HG03460 (cell line): ENCODE results near the gene SPRY4.
"Not testable (repeated sequence)": the region's sequence is repeated elsewhere in the genome, so short reads cannot be mapped to it uniquely, and the experiment has no call there.

Experiments
- ATAC-seq: cut with Tn5 transposase; IDR thresholded peaks from one replicate; pipeline ENCODE4 v1.9.1; 2021; ENCODE audit not compliant: unreplicated experiment

Gene SPRY4

DNA sequence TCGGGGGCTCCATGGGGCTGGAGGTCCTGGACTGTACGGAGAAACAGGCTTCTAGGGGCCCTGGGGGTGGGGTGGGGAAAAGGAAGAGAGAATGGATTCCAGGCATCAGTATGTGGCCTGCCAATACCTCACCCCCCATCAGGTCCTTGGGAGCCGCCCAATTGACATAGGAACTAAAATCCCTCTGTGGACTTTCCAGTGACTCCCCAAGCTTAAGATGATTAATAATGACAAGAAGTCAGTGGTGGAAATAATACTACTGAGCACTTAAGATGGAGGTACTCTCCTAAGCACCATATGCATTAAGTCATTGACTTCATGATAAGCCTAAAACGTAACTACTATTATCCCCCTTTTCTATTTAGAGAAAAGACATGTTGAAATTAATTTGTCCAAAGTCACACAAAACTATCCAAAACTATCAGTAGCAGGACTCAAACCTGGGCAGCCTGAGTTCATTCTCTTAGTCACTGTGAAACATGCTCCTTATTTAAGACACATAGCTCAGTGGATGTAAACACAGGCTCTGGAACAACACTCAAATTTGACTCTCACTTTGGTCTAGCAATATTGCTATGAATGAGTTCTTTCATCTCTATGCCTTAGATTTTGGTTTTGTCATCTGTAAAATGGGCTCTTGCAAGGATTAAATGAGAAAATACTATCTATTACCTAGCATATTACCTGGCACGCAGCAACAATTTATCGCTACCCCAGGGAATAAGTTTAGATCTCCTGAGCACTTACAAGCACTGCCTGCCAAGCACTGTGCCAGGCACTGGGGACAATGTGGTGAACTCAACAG, 9.5 kb downstream of the SPRY4 start:
- ATAC-seq = no peak

DNA sequence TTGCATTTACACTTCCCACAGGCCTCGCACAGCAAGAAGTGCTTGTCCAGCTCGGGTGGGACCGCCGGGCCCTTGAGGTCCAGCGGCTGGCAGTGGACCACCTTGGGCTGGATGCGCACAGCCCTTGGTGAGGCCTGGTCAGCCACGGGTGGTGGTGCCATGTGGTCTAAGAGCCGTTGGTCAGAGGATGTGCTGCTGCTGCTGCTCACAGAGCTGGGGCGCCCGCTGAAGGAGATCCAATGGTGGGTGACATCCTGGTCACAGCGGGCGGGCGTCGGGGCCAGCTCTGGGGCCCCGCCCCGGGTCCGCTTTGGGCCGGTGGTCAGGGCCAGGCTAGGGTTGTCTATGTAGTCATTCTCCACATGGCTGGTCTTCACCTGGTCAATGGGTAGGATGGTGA, 10.2 kb downstream of the SPRY4 start:
- no peak for ATAC-seq

DNA sequence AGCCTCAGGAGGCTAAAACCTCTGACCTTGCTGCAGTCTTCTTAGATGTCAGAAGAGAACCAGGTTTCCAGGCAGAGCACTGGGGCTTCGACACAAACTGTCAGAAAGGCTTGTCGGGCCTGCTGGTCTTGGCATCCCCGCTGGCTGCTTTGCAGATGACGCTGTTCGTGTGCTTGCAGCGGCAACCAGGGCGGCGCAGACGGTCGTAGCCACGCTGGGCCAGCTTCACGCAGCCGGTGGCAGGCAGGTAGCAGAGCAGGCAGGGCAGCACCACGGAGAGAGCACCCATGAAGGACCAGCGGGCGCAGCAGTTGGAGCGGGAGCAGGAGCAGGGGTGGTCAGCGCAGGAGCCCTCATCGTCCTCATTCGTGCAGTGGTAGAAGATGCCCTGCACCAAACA, 10.7 kb downstream of the SPRY4 start:
- no peak for ATAC-seq

- no peak for ATAC-seq
These were observed 11.1 kb downstream of the SPRY4 start for GRCh38 chr5:142313682-142314081.

GRCh38 chr5:142313275-142313674, 11.5 kb downstream of the SPRY4 start:
- no peak for ATAC-seq

- no peak for ATAC-seq
These were observed 12.4 kb downstream of the SPRY4 start for GRCh38 chr5:142312399-142312798.

- ATAC-seq = no peak
These were observed 13.1 kb downstream of the SPRY4 start for GRCh38 chr5:142311725-142312124.

DNA sequence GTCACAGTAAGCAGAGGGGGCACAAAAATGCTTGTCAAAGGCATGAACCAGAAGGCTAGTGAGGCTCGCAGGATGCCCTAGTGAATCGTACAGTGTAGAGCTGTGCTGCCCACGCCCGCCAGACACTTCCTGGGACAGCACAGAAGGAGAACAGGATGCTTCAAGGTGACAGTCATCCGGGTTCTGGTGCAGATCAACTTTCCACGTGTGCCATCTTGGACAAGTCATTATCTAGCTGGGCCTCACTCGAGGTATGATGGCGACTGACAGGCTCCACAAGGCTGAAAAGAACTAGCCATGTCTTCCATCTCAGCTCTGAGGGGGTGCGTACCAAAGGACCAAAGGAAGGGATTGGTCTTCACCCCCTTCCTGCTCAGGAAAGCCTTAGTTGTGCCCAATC, 14.0 kb downstream of the SPRY4 start:
- no peak for ATAC-seq

- no peak for ATAC-seq
These were observed 15.0 kb downstream of the SPRY4 start for GRCh38 chr5:142309747-142310318.

GRCh38 chr5:142308358-142308757, 16.5 kb downstream of the SPRY4 start:
- ATAC-seq = no peak

DNA sequence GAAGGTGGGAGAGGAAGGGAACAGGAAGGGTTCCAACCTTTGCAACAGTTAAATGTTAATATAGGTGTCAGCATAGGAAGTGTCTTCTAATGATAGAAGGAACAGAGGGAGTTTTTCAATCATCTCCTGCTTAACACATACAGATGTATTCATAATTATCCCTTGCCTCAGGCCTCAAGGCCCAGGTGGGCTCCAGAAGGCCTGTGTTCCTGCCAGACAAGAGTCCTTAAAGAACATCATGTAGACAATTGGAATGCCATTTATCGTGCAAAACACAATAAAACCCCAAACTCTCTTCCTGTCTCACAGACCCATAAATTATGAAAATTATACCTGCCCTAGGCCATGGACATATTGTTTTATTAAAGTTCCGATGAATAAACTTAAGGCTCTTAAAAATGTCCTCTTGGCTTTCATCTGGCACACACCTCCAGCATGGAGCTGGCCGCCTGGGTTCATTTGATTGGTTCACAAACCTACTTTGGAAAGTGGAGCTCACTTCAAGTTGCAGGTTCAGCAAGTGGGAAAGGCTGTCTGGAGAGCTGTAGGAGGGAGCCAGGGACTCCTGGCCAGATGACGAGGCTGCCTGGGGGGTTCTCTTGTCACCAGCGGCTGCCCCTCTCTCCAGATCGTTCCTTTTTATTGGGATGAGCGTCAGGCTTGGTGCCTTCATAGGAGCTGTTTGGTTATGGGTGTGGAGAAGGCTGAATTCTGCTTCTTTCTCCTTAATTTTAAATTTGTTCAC, 17.5 kb downstream of the SPRY4 start:
- no peak for ATAC-seq

GRCh38 chr5:142306077-142306502, 18.7 kb downstream of the SPRY4 start:
- ATAC-seq = no peak

DNA sequence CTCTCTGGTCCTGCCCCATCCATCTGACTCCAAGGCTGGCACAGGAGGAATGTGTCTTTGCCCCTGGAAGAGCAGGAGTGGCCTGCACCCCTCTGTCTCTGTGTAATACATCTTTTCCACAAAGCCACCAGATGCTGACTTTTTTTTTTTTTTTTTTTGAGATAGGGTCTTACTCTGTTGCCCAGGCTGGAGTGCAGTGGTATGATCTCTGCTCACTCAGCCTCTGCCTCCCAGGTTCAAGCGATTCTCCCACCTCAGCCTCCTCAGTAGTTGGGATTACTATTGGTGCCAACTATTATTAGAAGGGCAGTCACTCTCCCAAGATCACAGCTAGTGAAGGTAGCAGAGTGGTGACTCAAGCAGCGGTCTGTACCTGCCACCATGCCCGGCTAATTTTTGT, 19.6 kb downstream of the SPRY4 start:
- no peak for ATAC-seq

- no peak for ATAC-seq
These were observed 20.7 kb downstream of the SPRY4 start for GRCh38 chr5:142304013-142304701.

DNA sequence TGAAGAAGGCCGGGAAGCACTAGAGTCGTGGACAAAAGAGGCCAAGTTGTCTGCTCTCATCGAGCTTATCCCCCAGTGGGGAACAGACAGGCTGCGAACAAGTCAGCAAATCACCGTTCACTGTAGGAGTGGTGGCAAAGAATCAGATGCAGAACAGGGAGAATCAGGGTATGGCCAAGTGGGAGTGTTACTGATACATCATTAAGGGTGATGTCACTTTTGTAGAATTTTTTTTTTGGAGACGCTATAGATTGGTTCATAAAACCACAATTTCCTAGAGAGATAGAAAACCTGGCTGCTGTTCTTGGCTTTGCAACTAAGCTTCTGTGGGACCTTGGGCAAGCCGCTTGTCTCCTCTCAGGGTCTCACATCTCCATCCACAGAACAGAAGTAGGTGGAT, 21.3 kb downstream of the SPRY4 start:
- no peak for ATAC-seq

DNA sequence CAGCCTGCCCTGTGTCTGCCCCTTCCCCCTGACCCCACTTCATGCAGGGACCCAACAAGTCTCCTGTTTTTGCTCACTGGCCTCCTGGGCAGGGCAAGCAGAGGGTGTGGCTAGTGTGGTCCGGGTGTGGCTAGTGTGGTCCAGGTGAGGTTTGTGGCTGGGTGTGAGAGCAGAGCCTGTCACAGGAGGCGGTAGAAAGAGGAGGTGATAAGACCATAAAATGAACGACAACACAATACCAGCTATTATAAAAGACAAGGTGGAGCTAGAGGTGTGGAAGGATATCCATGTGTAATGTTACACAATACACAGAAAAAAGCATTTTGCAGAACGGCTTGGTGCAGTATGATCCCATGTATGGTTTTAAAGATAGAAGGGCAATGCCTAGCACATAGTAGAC, 23.3 kb downstream of the SPRY4 start:
- ATAC-seq = no peak

DNA sequence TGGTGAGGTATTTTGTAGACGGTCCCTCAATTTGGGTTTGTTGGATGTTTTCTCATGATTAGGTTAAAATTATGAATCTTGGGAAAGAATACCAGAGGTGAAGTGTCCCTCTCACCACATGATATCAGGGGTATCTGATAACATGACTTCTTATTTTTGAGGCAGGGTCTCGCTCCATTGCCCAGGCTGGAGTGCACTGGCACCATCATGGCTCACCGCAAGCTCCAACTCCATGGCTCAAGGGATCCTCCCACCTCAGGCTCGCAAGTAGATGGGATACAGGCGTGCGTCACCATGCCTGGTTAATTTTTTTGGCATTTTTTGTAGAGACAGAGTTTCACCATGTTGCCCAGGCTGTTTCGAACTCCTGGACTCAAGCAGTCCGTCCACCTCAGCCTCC, 24.1 kb downstream of the SPRY4 start:
- no peak for ATAC-seq

- no peak for ATAC-seq
These were observed 26.0 kb downstream of the SPRY4 start for GRCh38 chr5:142298789-142299188.

DNA sequence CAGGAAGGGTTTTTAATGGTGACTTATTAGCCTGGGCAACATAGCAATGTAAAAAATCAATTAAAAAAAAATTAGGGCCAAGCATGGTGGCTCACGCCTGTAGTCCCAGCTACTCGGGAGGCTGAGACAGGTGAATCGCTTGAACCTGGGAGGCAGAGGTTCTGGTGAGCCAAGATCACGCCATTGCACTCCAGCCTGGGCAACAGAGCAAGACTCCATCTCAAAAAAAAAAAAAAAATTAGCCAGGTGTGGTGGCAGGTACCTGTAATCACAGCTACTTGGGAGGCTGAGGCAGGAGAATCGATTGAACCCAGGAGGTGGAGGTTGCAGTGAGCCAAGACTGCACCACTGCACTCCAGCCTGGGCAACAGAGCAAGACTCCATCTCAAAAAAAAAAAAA, 27.0 kb downstream of the SPRY4 start:
- ATAC-seq = not testable (repeated sequence)

DNA sequence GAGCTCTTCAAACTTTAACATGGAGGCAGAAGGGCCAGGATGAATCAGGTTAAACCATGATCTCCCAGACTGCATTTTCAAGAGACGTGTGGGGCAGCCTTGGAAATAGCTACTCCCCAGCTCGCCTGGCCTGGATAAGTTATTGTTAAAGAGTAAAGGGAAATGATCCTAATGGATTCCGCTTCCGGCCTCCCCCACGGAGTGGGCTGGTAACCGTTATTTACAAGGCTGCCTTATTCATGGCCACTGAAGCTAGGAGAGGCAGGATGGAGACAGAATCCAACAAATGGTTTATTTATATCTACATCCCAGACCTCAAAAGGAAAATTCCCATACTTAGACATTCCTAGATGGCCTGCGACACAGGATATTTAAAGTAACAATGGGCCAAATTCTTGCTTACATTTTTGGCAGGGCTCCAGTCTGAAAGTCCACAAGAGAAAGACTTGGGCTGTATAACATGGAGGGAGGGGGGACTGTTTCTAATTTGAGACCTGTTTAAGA, 27.9 kb downstream of the SPRY4 start:
- no peak for ATAC-seq
